Measurements from ENCODE around the gene YAF2.

The YAF2 gene

GRCh38 chr12:42281844-42282243 is 43.8 kb upstream of the YAF2 start:
- Histone ChIP-seq H3K4me2 (ENCODE audit: low read length) (no peak overlapping the region), H3F3A (ENCODE audit: control insufficient read depth, insufficient read depth) (no peaks in the 10 kb centered on the region), H3K4me1 (ENCODE audit: control insufficient read depth, low read length) (no peaks in the 10 kb centered on the region), H3K27me3 (ENCODE audit: control insufficient read depth, low read length) (no peaks in the 10 kb centered on the region), H3K79me2 (ENCODE audit: control insufficient read depth, low read length) (no peaks in the 10 kb centered on the region), H3K4me3 (ENCODE audit: low read length) (no peak overlapping the region), H4K20me1 (ENCODE audit: control insufficient read depth, insufficient read depth, low read depth, low read length) (no peaks in the 10 kb centered on the region), H3K9me3 (ENCODE audit: control insufficient read depth, insufficient read depth, low read length) (no peaks in the 10 kb centered on the region), H3K27ac (ENCODE audit: low read depth, low read length) (no peak overlapping the region), H3K9me2 (replicated peaks; ENCODE audit: control insufficient read depth, low read length) (no peaks in the 10 kb centered on the region), H3K36me3 (ENCODE audit: control insufficient read depth, low read length) (no peaks in the 10 kb centered on the region)
- TF ChIP-seq EZH2phosphoT487 (IDR thresholded peaks at IDR 0.05; ENCODE audit: borderline replicate concordance, low read length): no peak
- TF ChIP-seq CTCF (IDR thresholded peaks at IDR 0.05; ENCODE audit: low read depth, low read length, poor library complexity, severe bottlenecking): no peak

- Histone ChIP-seq H3K4me1 (ENCODE audit: control insufficient read depth, low read length) (no peaks in the 10 kb centered on the region), H3F3A (ENCODE audit: control insufficient read depth, insufficient read depth) (no peaks in the 10 kb centered on the region), H3K4me3 (ENCODE audit: low read length) (no peak overlapping the region), H3K9me3 (ENCODE audit: control insufficient read depth, insufficient read depth, low read length) (no peaks in the 10 kb centered on the region), H3K27ac (ENCODE audit: low read depth, low read length) (no peak overlapping the region), H3K9me2 (replicated peaks; ENCODE audit: control insufficient read depth, low read length) (no peaks in the 10 kb centered on the region), H3K4me2 (ENCODE audit: low read length) (no peak overlapping the region), H3K79me2 (ENCODE audit: control insufficient read depth, low read length) (no peaks in the 10 kb centered on the region), H3K36me3 (ENCODE audit: control insufficient read depth, low read length) (no peaks in the 10 kb centered on the region), H3K27me3 (ENCODE audit: control insufficient read depth, low read length) (no peaks in the 10 kb centered on the region), H4K20me1 (ENCODE audit: control insufficient read depth, insufficient read depth, low read depth, low read length) (no peaks in the 10 kb centered on the region)
- TF ChIP-seq CTCF (IDR thresholded peaks at IDR 0.05; ENCODE audit: low read depth, low read length, poor library complexity, severe bottlenecking): no peak
- no peak for TF ChIP-seq EZH2phosphoT487 (IDR thresholded peaks at IDR 0.05; ENCODE audit: borderline replicate concordance, low read length)
Observed at GRCh38 chr12:42281278-42281677, 43.2 kb upstream of the YAF2 start.

- no peaks in the 10 kb centered on the region for H3F3A ChIP-seq (ENCODE audit: control insufficient read depth, insufficient read depth)
- H3K9me2 ChIP-seq (replicated peaks; ENCODE audit: control insufficient read depth, low read length): no peaks in the 10 kb centered on the region
- no peak overlapping the region for H3K4me3 ChIP-seq (ENCODE audit: low read length)
- no peak overlapping the region for H3K4me2 ChIP-seq (ENCODE audit: low read length)
- H3K27ac ChIP-seq (ENCODE audit: low read depth, low read length): no peak overlapping the region
- no peaks in the 10 kb centered on the region for H3K36me3 ChIP-seq (ENCODE audit: control insufficient read depth, low read length)
- TF ChIP-seq EZH2phosphoT487 (IDR thresholded peaks at IDR 0.05; ENCODE audit: borderline replicate concordance, low read length) (no peak), CTCF (IDR thresholded peaks at IDR 0.05; ENCODE audit: low read depth, low read length, poor library complexity, severe bottlenecking) (no peak)
- no peaks in the 10 kb centered on the region for H4K20me1 ChIP-seq (ENCODE audit: control insufficient read depth, insufficient read depth, low read depth, low read length)
- no peaks in the 10 kb centered on the region for H3K9me3 ChIP-seq (ENCODE audit: control insufficient read depth, insufficient read depth, low read length)
- no peaks in the 10 kb centered on the region for H3K79me2 ChIP-seq (ENCODE audit: control insufficient read depth, low read length)
- H3K4me1 ChIP-seq (ENCODE audit: control insufficient read depth, low read length): no peaks in the 10 kb centered on the region
- no peaks in the 10 kb centered on the region for H3K27me3 ChIP-seq (ENCODE audit: control insufficient read depth, low read length)
Observed at GRCh38 chr12:42278128-42278510, 40.1 kb upstream of the YAF2 start.
